LNCaP clone FGC (cell line): ENCODE data around the gene ITIH4.
"Not testable (repeated sequence)": the region's sequence is repeated elsewhere in the genome, so short reads cannot be mapped to it uniquely, and the experiment has no call there.

Source experiments
- DNase-seq: peaks from one replicate; pipeline ENCODE4 v3.0.0-alpha.2; 2011; ENCODE audit warnings: low read depth
- H3K4me3 ChIP-seq: 2 replicates; pipeline ENCODE4 v1.5.1; 2011; ENCODE audit warnings: mild to moderate bottlenecking, low read depth, low read length, control low read depth
- TF ChIP-seq, protein P1 (sequence below): IDR thresholded peaks from 2 replicates; pipeline ENCODE4 v1.5.1; 2012; ENCODE audit warnings: mild to moderate bottlenecking; ENCODE audit not compliant: control insufficient read depth, insufficient read depth; ENCODE audit errors: extremely low read depth

ITIH4 gene

GRCh38 chr3:52777127-52777958 lies 53.1 kb downstream of the ITIH4 start, which contains the start of gene ITIH1:
TSS of gene ITIH1 (plus strand) at chr3:52777599. CDS start at chr3:52777616, 17 bp downstream.
- H3K4me3 ChIP-seq, result no peak within 1 kb of the TSS
- TF ChIP-seq, protein P1, sequence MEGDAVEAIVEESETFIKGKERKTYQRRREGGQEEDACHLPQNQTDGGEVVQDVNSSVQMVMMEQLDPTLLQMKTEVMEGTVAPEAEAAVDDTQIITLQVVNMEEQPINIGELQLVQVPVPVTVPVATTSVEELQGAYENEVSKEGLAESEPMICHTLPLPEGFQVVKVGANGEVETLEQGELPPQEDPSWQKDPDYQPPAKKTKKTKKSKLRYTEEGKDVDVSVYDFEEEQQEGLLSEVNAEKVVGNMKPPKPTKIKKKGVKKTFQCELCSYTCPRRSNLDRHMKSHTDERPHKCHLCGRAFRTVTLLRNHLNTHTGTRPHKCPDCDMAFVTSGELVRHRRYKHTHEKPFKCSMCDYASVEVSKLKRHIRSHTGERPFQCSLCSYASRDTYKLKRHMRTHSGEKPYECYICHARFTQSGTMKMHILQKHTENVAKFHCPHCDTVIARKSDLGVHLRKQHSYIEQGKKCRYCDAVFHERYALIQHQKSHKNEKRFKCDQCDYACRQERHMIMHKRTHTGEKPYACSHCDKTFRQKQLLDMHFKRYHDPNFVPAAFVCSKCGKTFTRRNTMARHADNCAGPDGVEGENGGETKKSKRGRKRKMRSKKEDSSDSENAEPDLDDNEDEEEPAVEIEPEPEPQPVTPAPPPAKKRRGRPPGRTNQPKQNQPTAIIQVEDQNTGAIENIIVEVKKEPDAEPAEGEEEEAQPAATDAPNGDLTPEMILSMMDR, result no peak
- DNase-seq, result no peak

DNA sequence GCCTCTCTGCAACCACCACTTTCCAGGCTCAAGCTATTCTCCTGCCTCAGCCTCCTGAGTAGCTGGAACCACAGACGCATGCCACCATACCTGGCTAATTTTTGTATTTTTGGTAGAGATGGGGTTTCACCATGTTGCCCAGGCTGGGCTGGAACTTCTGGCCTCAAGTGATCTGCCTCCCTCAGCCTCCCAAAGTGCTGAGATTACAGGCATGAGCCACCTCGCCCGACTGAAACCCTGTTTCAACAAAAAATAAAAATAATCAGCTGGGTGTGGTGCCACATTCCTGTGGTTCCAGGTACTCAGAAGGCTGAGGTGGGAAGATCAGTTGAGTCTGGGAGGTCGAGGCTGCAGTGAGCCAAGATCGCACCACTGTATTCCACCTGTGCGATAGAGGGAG lies 54.0 kb downstream of the ITIH4 start:
- DNase-seq, H3K4me3 ChIP-seq: not testable (repeated sequence)

DNA sequence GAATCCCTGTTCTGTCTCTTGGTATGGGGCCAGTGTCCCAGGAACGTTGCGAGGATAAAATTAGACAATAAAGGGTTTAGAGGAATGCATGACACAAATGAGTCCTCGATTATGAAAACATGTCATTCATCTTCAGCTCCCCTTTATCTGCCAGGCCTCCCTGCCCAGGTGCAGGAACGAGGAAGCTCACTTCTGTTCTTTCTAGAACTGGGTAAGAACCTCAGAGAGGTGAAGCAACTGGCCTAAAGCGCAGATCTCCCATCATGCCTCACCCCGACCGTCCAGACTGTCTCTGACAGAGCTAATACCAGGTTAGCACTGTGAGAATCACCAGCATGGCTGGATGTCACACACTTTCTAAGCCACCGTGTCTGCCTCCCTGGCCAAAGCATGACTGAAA lies 54.6 kb downstream of the ITIH4 start:
- no peak for DNase-seq
- TF ChIP-seq, protein P1, result no peak
- H3K4me3 ChIP-seq, result no peak overlapping the region

DNA sequence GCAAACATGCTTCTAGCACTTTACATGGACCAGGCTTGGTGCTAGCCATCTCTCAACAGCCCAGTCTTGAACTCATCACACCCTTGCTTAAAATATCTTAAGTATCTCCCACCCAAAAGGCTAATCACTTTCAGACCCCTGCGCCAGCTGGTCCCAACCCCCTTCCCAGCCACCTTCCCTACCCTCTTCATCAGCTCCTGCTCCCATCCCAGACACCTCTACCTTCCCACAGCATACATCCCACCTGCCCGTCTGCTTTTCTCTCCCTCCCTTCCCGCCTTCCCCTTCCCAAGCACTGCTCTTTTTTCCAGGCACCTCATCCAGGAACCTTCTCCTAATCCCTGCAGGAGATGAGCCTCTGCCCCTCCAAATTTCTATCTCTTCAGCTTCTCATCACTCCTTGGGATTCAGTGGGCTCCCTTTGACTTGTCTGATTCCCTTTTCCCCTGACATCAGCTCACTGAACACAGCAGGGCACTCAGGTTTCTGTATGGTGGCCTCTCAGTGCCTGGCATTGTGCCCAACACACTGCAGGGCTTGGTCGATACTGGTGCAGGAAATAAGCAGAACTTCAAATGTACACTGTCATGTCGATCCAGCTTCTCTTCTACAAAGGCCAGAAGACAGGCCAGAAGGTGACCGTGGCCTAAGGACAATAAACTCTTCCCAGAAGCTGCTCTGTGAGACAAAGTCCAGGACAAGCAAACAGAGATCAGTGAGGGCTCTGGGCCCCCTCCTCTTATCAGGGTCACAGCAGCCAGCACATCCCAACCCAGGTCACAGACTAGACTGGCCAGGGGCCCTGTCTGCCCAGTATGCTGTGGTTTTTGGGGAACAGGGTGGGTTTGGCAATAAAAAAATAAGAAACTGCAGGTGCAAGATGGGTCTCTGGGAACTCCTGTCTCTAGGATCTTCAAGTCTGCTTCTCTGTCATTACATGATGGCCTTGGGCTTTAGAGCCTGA lies 55.3 kb downstream of the ITIH4 start:
- TF ChIP-seq, protein P1, result no peak
- no peak overlapping the region for H3K4me3 ChIP-seq
- no peak for DNase-seq

DNA sequence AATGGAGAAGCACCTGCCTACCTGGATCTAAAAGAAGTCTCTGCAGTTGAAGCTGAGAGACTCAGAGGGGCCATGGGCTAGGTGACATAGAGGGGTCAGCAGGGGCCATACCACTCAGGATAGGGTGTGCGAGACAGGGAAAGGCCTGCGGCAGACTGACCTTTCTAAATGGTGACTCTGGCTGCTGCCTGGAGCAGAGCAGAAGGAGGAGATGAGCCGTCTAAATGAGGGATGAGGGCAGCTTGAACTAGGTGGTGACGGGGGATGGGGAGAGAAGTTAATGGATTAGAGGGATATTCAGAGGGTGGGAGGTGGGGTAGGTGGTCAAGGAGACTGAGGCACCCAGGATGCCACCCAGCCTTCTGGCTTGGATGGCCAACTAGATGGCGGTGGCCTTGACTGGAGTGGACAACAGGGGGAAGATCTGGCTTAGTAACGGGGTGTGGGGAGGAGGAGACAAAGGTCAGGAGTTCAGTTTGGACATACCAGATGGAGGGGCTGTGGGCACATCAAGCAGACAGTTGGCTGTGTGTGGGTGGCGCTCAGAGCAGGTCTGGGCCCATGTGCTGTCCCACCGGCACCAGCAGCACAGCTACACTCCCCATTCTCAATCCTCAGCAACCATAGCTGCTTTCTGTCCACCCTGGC lies 56.3 kb downstream of the ITIH4 start:
- no peak overlapping the region for H3K4me3 ChIP-seq
- TF ChIP-seq, protein P1, result no peak

DNA sequence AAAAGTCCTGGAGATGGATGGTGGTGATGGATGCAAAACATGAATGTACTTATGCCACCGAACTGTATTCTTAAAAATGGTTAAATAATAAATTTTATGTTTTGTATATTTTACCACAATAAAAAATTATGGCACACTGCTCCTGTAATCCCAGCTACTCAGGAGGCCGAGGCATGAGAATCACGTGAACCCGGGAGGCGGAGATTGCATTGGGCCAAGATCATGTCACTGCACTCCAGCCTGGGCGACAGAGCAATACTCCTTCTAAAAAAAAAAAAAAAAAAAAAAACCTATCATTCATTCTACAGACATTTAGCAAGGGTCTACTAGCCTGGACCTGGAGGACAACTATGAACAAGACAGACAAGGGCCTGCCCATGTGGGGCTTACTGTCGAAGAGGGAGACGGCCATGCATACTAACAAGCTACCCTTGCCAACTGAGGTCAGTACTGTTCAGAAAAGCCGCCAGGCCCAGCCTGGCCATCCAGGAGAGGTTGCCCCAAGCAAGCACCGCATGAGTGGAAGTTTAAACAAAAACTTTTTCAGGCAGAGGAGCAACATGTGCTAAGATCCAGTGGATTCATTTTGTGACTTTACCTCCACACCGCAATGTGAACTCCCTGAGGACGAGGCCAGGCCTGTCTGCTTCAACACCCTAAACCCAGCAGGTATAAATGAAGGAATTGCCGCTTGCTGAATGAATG lies 57.0 kb downstream of the ITIH4 start:
- H3K4me3 ChIP-seq, result no peak overlapping the region
- TF ChIP-seq, protein P1, result no peak

More for the DNA sequence above, 56.3 kb downstream of the ITIH4 start:
- DNase-seq, result no peak

More for the DNA sequence above, 57.0 kb downstream of the ITIH4 start:
- no peak for DNase-seq
